ENCODE data around the gene BMP2K. TPM values are rescaled to one million over a fixed set of nuclear protein-coding genes. Genes with fewer than 3 reads are reported as not detected.
A peak's percentile ranks its signal among the peaks of the same experiment; 100 is the strongest.

The BMP2K gene
- total RNA-seq, 2 experiments from 2014 or later = 43.4 to 61.1 TPM

DNA sequence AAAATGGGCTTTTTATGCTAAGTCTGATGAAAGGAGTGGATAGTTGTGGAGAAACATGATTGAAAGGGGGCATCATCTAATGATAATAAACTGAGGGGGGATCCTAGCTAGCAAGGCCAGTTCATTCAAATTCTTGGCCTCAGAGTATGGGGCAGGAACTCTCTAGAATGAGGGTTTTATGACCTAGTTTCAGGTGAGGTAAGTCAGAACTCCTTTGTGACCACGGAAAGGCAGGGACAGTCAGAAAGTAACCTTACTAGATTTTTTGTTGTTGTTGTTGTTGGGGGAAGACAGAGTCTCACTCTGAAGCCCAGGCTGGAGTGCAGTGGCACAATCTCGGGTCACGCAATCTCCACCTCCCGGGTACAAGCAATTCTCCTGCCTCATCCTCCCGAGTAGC is 164.6 kb downstream of the BMP2K start:
- ChIA-PET POLR2A (no interaction called here), CTCF (ENCODE audit: unreplicated experiment) (no interaction called here)
- no peaks in the 10 kb centered on the region for H3K9me3 ChIP-seq (ENCODE audit: low read length)
- BruUV-seq (replicated peaks) = no TSS peak
- TF ChIP-seq, protein P1, sequence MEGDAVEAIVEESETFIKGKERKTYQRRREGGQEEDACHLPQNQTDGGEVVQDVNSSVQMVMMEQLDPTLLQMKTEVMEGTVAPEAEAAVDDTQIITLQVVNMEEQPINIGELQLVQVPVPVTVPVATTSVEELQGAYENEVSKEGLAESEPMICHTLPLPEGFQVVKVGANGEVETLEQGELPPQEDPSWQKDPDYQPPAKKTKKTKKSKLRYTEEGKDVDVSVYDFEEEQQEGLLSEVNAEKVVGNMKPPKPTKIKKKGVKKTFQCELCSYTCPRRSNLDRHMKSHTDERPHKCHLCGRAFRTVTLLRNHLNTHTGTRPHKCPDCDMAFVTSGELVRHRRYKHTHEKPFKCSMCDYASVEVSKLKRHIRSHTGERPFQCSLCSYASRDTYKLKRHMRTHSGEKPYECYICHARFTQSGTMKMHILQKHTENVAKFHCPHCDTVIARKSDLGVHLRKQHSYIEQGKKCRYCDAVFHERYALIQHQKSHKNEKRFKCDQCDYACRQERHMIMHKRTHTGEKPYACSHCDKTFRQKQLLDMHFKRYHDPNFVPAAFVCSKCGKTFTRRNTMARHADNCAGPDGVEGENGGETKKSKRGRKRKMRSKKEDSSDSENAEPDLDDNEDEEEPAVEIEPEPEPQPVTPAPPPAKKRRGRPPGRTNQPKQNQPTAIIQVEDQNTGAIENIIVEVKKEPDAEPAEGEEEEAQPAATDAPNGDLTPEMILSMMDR (conservative IDR thresholded peaks at IDR 0.05; ENCODE audit: low read length) = no peak
- TF ChIP-seq EZH2phosphoT487 (IDR thresholded peaks at IDR 0.05; ENCODE audit: borderline replicate concordance, low read depth, low read length) = no peak
- peaks cover 19% of the 10 kb centered on the region for H3K4me1 ChIP-seq (ENCODE audit: insufficient read depth, low read length, poor library complexity, severe bottlenecking)
- intact Hi-C loops (cut with micrococcal nuclease; ENCODE audit: unreplicated experiment) = no loop called here
- no peak overlapping the region for H3K4me2 ChIP-seq (ENCODE audit: low read length)
- no peak overlapping the region for H3K4me3 ChIP-seq (ENCODE audit: low read depth, low read length, poor library complexity, severe bottlenecking)
- no peaks in the 10 kb centered on the region for H3K36me3 ChIP-seq (ENCODE audit: insufficient read depth, low read length)
- no peaks in the 10 kb centered on the region for H4K20me1 ChIP-seq (ENCODE audit: insufficient read depth, low read length)
- no peaks in the 10 kb centered on the region for H3K9me2 ChIP-seq (ENCODE audit: insufficient read depth, low read length)
- no peak overlapping the region for H3K27ac ChIP-seq (ENCODE audit: low read depth, low read length, poor library complexity, severe bottlenecking)
- H3K79me2 ChIP-seq (ENCODE audit: insufficient read depth, low read depth, low read length) = peaks cover 13% of the 10 kb centered on the region; the same call in 1 of the 2 replicates
- peak overlapping the region; percentile 100; the same call in 1 of the 2 replicates for H2AFZ ChIP-seq (ENCODE audit: low read length)
- no peak for DNase-seq (ENCODE audit: low spot score)

DNA sequence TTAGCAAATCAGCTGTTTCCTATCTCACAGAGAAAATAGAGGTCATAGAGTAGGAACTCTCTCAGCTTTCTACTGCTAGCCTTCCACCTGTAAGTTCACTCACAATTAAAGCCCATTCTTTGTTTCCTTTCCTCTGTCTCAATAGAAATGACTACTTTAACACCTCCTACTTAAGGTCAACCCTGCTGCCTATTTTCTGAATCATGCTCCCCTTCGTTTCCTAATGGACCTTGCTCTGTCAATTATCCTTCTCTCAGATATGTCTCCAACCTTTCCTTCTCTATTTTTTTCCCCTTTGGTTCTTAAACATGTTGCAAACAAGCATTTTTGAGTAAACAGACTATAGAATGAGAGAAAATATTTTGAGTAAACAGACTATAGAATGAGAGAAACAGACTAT is 168.2 kb downstream of the BMP2K start:
- POLR2A ChIA-PET = interaction anchor here (0.6 kb wide), 1 partner anchor 140 kb away, joined by 3 read pairs; no protein-coding TSS in a partner anchor
- CTCF ChIA-PET (ENCODE audit: unreplicated experiment) = no interaction called here
- BruUV-seq (replicated peaks) = no TSS peak
- H3K4me3 ChIP-seq (ENCODE audit: low read depth, low read length, poor library complexity, severe bottlenecking) = no peak overlapping the region
- H3K79me2 ChIP-seq (ENCODE audit: insufficient read depth, low read depth, low read length) = no peaks in the 10 kb centered on the region
- H3K4me1 ChIP-seq (ENCODE audit: insufficient read depth, low read length, poor library complexity, severe bottlenecking) = peaks cover 7% of the 10 kb centered on the region
- no peak overlapping the region for H2AFZ ChIP-seq (ENCODE audit: low read length)
- no peaks in the 10 kb centered on the region for H3K9me2 ChIP-seq (ENCODE audit: insufficient read depth, low read length)
- no peak overlapping the region for H3K27ac ChIP-seq (ENCODE audit: low read depth, low read length, poor library complexity, severe bottlenecking)
- no peaks in the 10 kb centered on the region for H3K9me3 ChIP-seq (ENCODE audit: low read length)
- H4K20me1 ChIP-seq (ENCODE audit: insufficient read depth, low read length) = no peaks in the 10 kb centered on the region
- H3K4me2 ChIP-seq (ENCODE audit: low read length) = no peak overlapping the region
- TF ChIP-seq, protein P1 (conservative IDR thresholded peaks at IDR 0.05; ENCODE audit: low read length) = no peak
- TF ChIP-seq EZH2phosphoT487 (IDR thresholded peaks at IDR 0.05; ENCODE audit: borderline replicate concordance, low read depth, low read length) = no peak
- no peak for DNase-seq (ENCODE audit: low spot score)
- intact Hi-C loops (cut with micrococcal nuclease; ENCODE audit: unreplicated experiment) = no loop called here
- no peaks in the 10 kb centered on the region for H3K36me3 ChIP-seq (ENCODE audit: insufficient read depth, low read length)

DNA sequence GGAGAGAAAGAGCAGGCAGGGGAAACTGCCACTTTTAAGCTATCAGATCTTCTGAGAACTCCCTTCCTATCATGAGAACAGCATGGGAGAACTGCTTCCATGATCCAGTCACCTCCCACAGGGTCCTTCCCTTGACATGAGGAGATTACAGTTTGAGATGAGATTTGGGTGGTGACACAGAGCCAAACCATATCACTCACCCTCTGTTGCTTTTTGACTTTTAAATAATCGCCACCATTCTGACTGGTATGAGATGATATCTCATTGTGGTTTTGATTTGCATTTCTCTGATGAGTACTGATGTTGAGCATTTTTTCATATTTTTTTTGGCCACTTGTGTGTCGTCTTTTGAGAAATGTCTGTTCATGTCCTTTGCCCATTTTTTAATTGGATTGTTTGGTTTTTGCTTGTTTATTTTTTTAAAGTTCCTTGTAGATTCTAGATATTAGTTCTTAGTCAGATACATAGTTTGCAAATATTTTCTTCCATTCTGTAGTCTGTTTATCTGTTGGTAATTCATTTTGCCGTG is 169.6 kb downstream of the BMP2K start:
- no peaks in the 10 kb centered on the region for H3K9me3 ChIP-seq (ENCODE audit: low read length)
- CTCF ChIA-PET (ENCODE audit: unreplicated experiment) = no interaction called here
- TF ChIP-seq EZH2phosphoT487 (IDR thresholded peaks at IDR 0.05; ENCODE audit: borderline replicate concordance, low read depth, low read length) = no peak
- TF ChIP-seq, protein P1 (conservative IDR thresholded peaks at IDR 0.05; ENCODE audit: low read length) = no peak

More for the DNA sequence above, 169.6 kb downstream of the BMP2K start:
- no TSS peak for BruUV-seq (replicated peaks)
- intact Hi-C loops (cut with micrococcal nuclease; ENCODE audit: unreplicated experiment) = no loop called here
- Histone ChIP-seq H3K79me2 (ENCODE audit: insufficient read depth, low read depth, low read length) (no peaks in the 10 kb centered on the region), H3K36me3 (ENCODE audit: insufficient read depth, low read length) (no peaks in the 10 kb centered on the region), H3K27ac (ENCODE audit: low read depth, low read length, poor library complexity, severe bottlenecking) (no peak overlapping the region), H2AFZ (ENCODE audit: low read length) (no peak overlapping the region), H4K20me1 (ENCODE audit: insufficient read depth, low read length) (no peaks in the 10 kb centered on the region), H3K4me3 (ENCODE audit: low read depth, low read length, poor library complexity, severe bottlenecking) (no peak overlapping the region), H3K4me1 (ENCODE audit: insufficient read depth, low read length, poor library complexity, severe bottlenecking) (no peaks in the 10 kb centered on the region), H3K4me2 (ENCODE audit: low read length) (no peak overlapping the region), H3K9me2 (ENCODE audit: insufficient read depth, low read length) (no peaks in the 10 kb centered on the region)
- no peak for DNase-seq (ENCODE audit: low spot score)
- POLR2A ChIA-PET = no interaction called here
